CD4-positive, CD25-positive, alpha-beta regulatory T cell (primary cell): Measurements from ENCODE around the gene GSX2. TPM values are rescaled to one million over a fixed set of nuclear protein-coding genes. Genes with fewer than 3 reads are reported as not detected.

Experiments used
- ATAC-seq, 2 donors: fragments of 150-1000 bp; cut with Tn5 transposase; one replicate each; pipeline ENCODE4 v1.10.0; 2021; ENCODE audit warnings: low read depth in 2 of 2, moderate number of reproducible peaks in 2 of 2, moderate library complexity in 1 of 2
- DNase-seq, 3 donors: peaks; one replicate each; pipeline versions ENCODE4 v3.0.0 to v3.0.0-alpha.2; 2012 to 2022; ENCODE audit warnings: mixed read lengths in 1 of 3
- H3K27ac ChIP-seq: one replicate; pipeline ENCODE4 v1.7.0; 2013; ENCODE audit warnings: mild to moderate bottlenecking, low read length; ENCODE audit not compliant: insufficient read depth, poor library complexity, severe bottlenecking
- H3K27me3 ChIP-seq: one replicate; pipeline ENCODE4 v1.7.0; 2013; ENCODE audit warnings: low read length; ENCODE audit not compliant: control insufficient read depth, insufficient read depth
- H3K36me3 ChIP-seq: one replicate; pipeline ENCODE4 v1.7.0; 2013; ENCODE audit warnings: mild to moderate bottlenecking, low read length, moderate library complexity; ENCODE audit not compliant: control insufficient read depth, insufficient read depth
- H3K4me1 ChIP-seq: 2 replicates; pipeline ENCODE4 v1.7.0; 2013; ENCODE audit warnings: mild to moderate bottlenecking, low read length; ENCODE audit not compliant: insufficient read depth, control insufficient read depth, poor library complexity, severe bottlenecking
- H3K4me3 ChIP-seq: one replicate; pipeline ENCODE4 v1.7.0; 2013; ENCODE audit warnings: low read depth, mild to moderate bottlenecking, low read length, moderate library complexity
- H3K9me3 ChIP-seq, 2 experiments: 1 replicate in 1 of 2; 2 replicates in 1 of 2; pipeline ENCODE4 v1.7.0; 2013; ENCODE audit warnings: low read length in 2 of 2, mild to moderate bottlenecking in 1 of 2, moderate library complexity in 1 of 2; ENCODE audit not compliant: control insufficient read depth in 2 of 2
- H3K27ac Mint-ChIP-seq, 3 donors: one replicate each; pipeline ENCODE4 v1.8.0; 2020 to 2022; ENCODE audit warnings: mild to moderate bottlenecking in 3 of 3, mixed read lengths in 3 of 3, moderate library complexity in 2 of 3
- H3K27me3 Mint-ChIP-seq: one replicate; pipeline ENCODE4 v1.8.0; 2022; ENCODE audit warnings: mild to moderate bottlenecking, mixed read lengths
- H3K36me3 Mint-ChIP-seq: one replicate; pipeline ENCODE4 v1.8.0; 2020; ENCODE audit warnings: mixed read lengths
- H3K4me1 Mint-ChIP-seq, 4 donors: one replicate each; pipeline ENCODE4 v1.8.0; 2020 to 2022; ENCODE audit warnings: mixed read lengths in 4 of 4, mild to moderate bottlenecking in 1 of 4
- H3K4me3 Mint-ChIP-seq, 4 donors: one replicate each; pipeline ENCODE4 v1.8.0; 2020 to 2022; ENCODE audit warnings: mild to moderate bottlenecking in 4 of 4, mixed read lengths in 4 of 4, moderate library complexity in 3 of 4
- H3K9me3 Mint-ChIP-seq, 7 donors: one replicate each; pipeline ENCODE4 v1.8.0; 2020 to 2022; ENCODE audit warnings: mixed read lengths in 7 of 7, mild to moderate bottlenecking in 3 of 7, moderate library complexity in 2 of 7
- polyA plus RNA-seq, 4 donors: library from polyadenylated mRNA; unstranded; fragments of 300-500 nt; fragmentation: Illumina TruSeq; gene quantifications; one replicate each; pipeline ENCODE4 v1.2.3, GENCODE V29; 2021
- total RNA-seq: library from RNA; stranded (reverse); gene quantifications from one replicate; pipeline ENCODE4 v1.2.3, GENCODE V29; 2022

GSX2 gene
- total and polyA plus RNA-seq, 5 donors from 2014 or later, result not detected

GRCh38 chr4:54060116-54060515 is 39.8 kb upstream of the GSX2 start:
- H3K4me1 Mint-ChIP-seq, result peaks cover 46 to 72% (median 59%) of the 10 kb centered on the region in 4 donors
- peaks cover 8% of the 10 kb centered on the region for H3K36me3 Mint-ChIP-seq
- DNase-seq (no peak), ATAC-seq (no peak)
- H3K4me3 ChIP-seq, result peak overlapping the region; percentile 97
- no peaks in the 10 kb centered on the region for H3K36me3 ChIP-seq
- H3K27me3 Mint-ChIP-seq, result peaks cover 5% of the 10 kb centered on the region
- H3K9me3 ChIP-seq, result no peaks in the 10 kb centered on the region
- peak overlapping the region in 2 of 3 donors; percentile 11 to 61 for H3K27ac Mint-ChIP-seq
- peak overlapping the region; percentile 70 to 98 (median 76) for H3K4me3 Mint-ChIP-seq
- H3K4me1 ChIP-seq, result peaks cover 80% of the 10 kb centered on the region
- no peaks in the 10 kb centered on the region for H3K27me3 ChIP-seq
- no peaks in the 10 kb centered on the region for H3K9me3 Mint-ChIP-seq
- peak overlapping the region; percentile 28 for H3K27ac ChIP-seq

DNA sequence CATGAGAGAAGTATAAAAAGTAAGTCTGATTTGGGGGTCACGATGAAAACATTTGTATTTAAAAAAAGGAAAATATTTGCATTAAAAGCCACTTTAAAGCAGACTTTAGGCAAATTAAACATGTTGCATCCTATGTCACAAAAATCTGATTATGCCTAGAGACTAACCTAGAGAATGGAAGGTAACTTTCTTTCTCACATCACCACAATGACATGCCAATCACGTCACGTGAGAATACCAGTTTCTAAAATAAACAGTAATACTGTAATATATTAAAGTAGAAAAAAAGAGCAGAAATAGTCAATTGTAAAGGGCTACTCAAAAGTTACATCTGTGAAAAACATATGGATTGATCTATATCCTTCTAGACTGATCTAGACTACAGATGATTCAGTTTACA is 38.9 kb upstream of the GSX2 start:
- peak overlapping the region; percentile 37 for H3K27ac ChIP-seq
- DNase-seq, result no peak
- H3K9me3 ChIP-seq, result no peaks in the 10 kb centered on the region
- peaks cover 75% of the 10 kb centered on the region for H3K4me1 ChIP-seq
- Mint-ChIP-seq H3K27me3 (peaks cover 5% of the 10 kb centered on the region), H3K4me3 (peak overlapping the region; percentile 72 to 98 (median 84)), H3K27ac (peak overlapping the region; percentile 3 to 71 (median 48)), H3K9me3 (no peaks in the 10 kb centered on the region), H3K4me1 (peaks cover 51 to 75% (median 61%) of the 10 kb centered on the region in 4 donors), H3K36me3 (peaks cover 3% of the 10 kb centered on the region)
- H3K4me3 ChIP-seq, result peak overlapping the region; percentile 97
- no peaks in the 10 kb centered on the region for H3K27me3 ChIP-seq
- ATAC-seq, result no peak
- no peaks in the 10 kb centered on the region for H3K36me3 ChIP-seq

DNA sequence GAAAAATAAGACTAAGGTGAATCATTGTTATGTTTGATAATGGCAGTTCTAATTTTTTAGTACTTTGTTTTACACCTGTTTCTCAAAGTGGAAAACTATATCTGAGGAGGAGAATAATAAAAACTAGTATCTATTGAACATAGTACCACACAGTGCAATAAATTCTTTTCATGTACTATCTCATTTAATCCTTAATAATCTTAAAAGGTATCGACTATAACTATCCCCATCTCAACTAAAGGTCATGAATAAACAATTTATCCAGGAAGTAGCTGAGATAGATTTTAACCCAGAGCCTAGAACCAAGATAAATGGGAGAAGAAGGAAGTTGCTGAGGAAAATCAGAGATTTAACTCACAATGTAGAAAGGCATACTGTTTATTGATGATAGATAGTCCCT is 38.1 kb upstream of the GSX2 start:
- DNase-seq (no peak), ATAC-seq (no peak)
- no peaks in the 10 kb centered on the region for H3K9me3 ChIP-seq
- Mint-ChIP-seq H3K36me3 (peaks cover 3% of the 10 kb centered on the region), H3K4me1 (peaks cover 45 to 68% (median 55%) of the 10 kb centered on the region in 4 donors), H3K27ac (peak overlapping the region in 2 of 3 donors; percentile 3 to 71), H3K27me3 (peaks cover 5% of the 10 kb centered on the region), H3K9me3 (no peaks in the 10 kb centered on the region), H3K4me3 (peak overlapping the region; percentile 72 to 98 (median 84))
- H3K27me3 ChIP-seq, result no peaks in the 10 kb centered on the region
- no peaks in the 10 kb centered on the region for H3K36me3 ChIP-seq
- H3K4me1 ChIP-seq, result peaks cover 67% of the 10 kb centered on the region
- peak overlapping the region; percentile 95 for H3K27ac ChIP-seq
- peak overlapping the region; percentile 97 for H3K4me3 ChIP-seq

- H3K4me1 Mint-ChIP-seq, result peaks cover 44 to 63% (median 49%) of the 10 kb centered on the region in 4 donors
- H3K36me3 ChIP-seq, result no peaks in the 10 kb centered on the region
- H3K27me3 ChIP-seq, result no peaks in the 10 kb centered on the region
- no peak for ATAC-seq
- H3K4me3 Mint-ChIP-seq, result peak overlapping the region; percentile 89 to 98 (median 95)
- no peaks in the 10 kb centered on the region for H3K9me3 Mint-ChIP-seq
- H3K27me3 Mint-ChIP-seq, result peaks cover 7% of the 10 kb centered on the region
- no peak for DNase-seq
- H3K27ac Mint-ChIP-seq, result peak overlapping the region in 2 of 3 donors; percentile 96 to 98
- peak overlapping the region; percentile 97 for H3K4me3 ChIP-seq
- H3K9me3 ChIP-seq, result no peaks in the 10 kb centered on the region
- H3K4me1 ChIP-seq, result peaks cover 62% of the 10 kb centered on the region
- H3K27ac ChIP-seq, result peak overlapping the region; percentile 95
- H3K36me3 Mint-ChIP-seq, result peaks cover 3% of the 10 kb centered on the region
These were observed 37.6 kb upstream of the GSX2 start for GRCh38 chr4:54062392-54062791.

DNA sequence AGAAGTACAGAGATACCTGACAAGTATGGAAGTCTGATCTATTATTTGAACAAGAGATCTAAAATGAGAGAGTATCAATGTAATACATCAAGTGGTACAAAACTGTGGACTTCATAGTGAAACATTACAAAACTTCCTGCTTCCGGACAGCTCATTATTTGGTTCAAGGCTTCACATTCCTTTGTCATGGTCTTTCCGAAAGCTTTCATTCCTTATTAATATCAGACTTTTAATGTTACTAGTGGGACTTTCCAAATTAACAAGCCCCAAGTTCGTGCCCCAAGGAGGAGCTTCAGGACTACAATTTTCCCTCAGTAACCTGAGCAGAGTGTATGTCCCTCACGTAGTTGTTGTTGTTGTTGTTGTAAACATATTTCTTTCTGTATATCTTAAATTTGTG is 36.7 kb upstream of the GSX2 start:
- Mint-ChIP-seq H3K4me1 (peaks cover 39 to 55% (median 41%) of the 10 kb centered on the region in 4 donors), H3K27me3 (peaks cover 10% of the 10 kb centered on the region)
- peak in 1 of 3 donors; percentile 27 for DNase-seq

DNA sequence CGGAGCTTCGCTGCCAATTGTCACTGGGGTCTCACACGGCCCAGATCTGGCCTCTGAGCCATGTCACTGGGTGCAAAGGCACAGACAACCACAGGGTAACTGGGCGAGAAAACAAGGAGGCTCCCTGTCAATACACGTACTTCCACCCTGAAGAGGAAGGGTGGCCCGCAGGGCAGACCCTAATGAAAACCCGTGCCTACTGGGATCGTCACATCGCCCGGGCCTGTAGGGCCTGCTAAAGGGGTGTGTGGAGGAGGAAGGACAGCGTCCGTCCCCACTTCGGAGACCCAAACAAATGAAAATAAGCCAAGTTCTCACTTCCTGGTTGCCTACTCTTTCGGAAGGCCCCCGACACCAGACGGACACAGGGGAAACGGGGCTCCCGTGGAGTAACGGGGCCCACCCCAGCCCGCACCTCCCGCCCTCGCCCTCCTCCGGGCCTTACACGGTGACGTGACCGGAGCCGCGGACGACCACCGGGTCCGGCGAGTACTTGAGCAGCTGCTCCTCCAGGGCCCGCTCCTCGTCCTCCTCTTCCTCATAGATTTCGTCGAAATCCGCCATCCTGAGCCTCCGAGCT is 36.1 kb upstream of the GSX2 start:
- peak; percentile 2 to 6 for ATAC-seq
- H3K4me1 Mint-ChIP-seq, result peaks cover 37 to 52% (median 39%) of the 10 kb centered on the region in 4 donors
- no peaks in the 10 kb centered on the region for H3K9me3 Mint-ChIP-seq
- Histone ChIP-seq H3K9me3 (no peaks in the 10 kb centered on the region), H3K27me3 (no peaks in the 10 kb centered on the region), H3K4me3 (peak overlapping the region; percentile 97), H3K36me3 (no peaks in the 10 kb centered on the region), H3K4me1 (peaks cover 48% of the 10 kb centered on the region), H3K27ac (peak overlapping the region; percentile 95)
- H3K36me3 Mint-ChIP-seq, result no peaks in the 10 kb centered on the region
- peaks cover 10% of the 10 kb centered on the region for H3K27me3 Mint-ChIP-seq
- peak overlapping the region; percentile 96 to 98 (median 98) for H3K27ac Mint-ChIP-seq
- peak; percentile 32 to 52 (median 44) for DNase-seq
- H3K4me3 Mint-ChIP-seq, result peak overlapping the region; percentile 89 to 98 (median 95)

More for the DNA sequence above, 36.7 kb upstream of the GSX2 start:
- no peak for ATAC-seq
- H3K27ac Mint-ChIP-seq, result peak overlapping the region; percentile 96 to 98 (median 98)
- no peaks in the 10 kb centered on the region for H3K9me3 Mint-ChIP-seq
- H3K27ac ChIP-seq, result peak overlapping the region; percentile 95
- peak overlapping the region; percentile 97 for H3K4me3 ChIP-seq
- peaks cover 54% of the 10 kb centered on the region for H3K4me1 ChIP-seq
- peak overlapping the region; percentile 89 to 98 (median 95) for H3K4me3 Mint-ChIP-seq
- H3K9me3 ChIP-seq, result no peaks in the 10 kb centered on the region
- peaks cover under 1% of the 10 kb centered on the region for H3K36me3 Mint-ChIP-seq
- no peaks in the 10 kb centered on the region for H3K36me3 ChIP-seq
- no peaks in the 10 kb centered on the region for H3K27me3 ChIP-seq

DNA sequence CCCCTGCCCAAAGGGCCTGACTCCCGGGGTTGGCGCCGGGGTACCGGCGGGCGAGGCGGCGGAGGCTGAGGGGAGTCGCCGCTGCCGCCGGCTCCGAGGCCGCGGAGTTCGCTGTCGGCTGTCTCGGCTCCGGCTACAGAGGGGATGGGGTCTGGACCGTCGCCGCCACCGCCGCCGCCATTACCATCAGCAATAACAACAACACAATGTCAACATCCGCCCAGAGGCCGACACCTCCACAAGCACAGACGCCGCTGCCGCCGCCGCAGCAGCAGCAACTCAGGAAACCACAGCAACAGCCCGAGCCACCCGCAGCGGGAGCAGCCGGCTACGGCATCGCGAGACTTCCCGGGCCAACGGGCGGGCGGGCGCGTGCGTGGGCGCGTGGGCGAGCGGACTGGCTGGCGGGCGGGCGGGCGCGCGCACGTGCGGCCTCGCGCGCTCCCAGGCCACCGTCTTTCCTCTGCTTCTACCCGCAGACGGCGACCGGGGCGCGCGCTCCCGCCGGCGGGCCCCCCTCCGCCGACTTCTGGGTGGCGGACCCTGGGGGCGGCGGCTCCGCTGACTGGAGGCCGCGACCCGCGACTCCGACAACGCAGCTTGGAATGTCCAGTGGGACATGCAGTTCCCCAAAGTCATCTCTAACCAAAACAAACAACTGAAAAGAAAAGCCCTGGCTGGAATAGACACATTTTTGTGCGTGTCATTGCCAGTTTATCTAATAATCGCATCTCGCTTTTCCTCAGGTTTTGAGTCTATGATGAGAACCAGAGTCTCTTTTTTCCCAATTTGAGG is 35.4 kb upstream of the GSX2 start, which contains the start of gene CHIC2:
Gene CHIC2, minus strand, starts transcription at position 289 of the 795 bp plus-strand sequence. CDS start 305 bp downstream, outside the sequence.
- ATAC-seq (peak; percentile 94 to 95), DNase-seq (peak; percentile 94 to 98 (median 98))
- H3K4me3 Mint-ChIP-seq, result peak within 1 kb of the TSS; percentile 89 to 98 (median 95)
- H3K9me3 Mint-ChIP-seq, result no peaks in the 10 kb centered on the region
- Histone ChIP-seq H3K36me3 (no peaks in the 10 kb centered on the region), H3K4me1 (peaks cover 42% of the 10 kb centered on the region), H3K9me3 (no peaks in the 10 kb centered on the region), H3K27me3 (peaks cover 3% of the 10 kb centered on the region), H3K27ac (peak within 1 kb of the TSS; percentile 95), H3K4me3 (peak within 1 kb of the TSS; percentile 97)
- no peaks in the 10 kb centered on the region for H3K36me3 Mint-ChIP-seq
- H3K27ac Mint-ChIP-seq, result peak within 1 kb of the TSS; percentile 96 to 98 (median 98)
- H3K4me1 Mint-ChIP-seq, result peaks cover 36 to 46% (median 39%) of the 10 kb centered on the region in 4 donors
- peaks cover 14% of the 10 kb centered on the region for H3K27me3 Mint-ChIP-seq
